T-helper 2 cell treated with Interferon-gamma antibody and Interleukin-4, amounts not matched to agents 100 ng/mL and 5 ng/mL, for 36 hours (primary cell): ENCODE measurements around the gene TRIM26. TPM values are rescaled to one million over a fixed set of nuclear protein-coding genes. Genes with fewer than 3 reads are reported as not detected.

Source experiments
- intact Hi-C: fragments of 100-400 bp; cut with micrococcal nuclease; formaldehyde crosslinking; loops from one replicate; pipeline ENCODE4 v1.15.1; 2023
- total RNA-seq: library from RNA; stranded (reverse); gene quantifications from 2 replicates; pipeline ENCODE4 v1.2.3, GENCODE V29; 2022

Gene TRIM26
- total RNA-seq, 1 donor from 2014 or later: 70.8 TPM

DNA sequence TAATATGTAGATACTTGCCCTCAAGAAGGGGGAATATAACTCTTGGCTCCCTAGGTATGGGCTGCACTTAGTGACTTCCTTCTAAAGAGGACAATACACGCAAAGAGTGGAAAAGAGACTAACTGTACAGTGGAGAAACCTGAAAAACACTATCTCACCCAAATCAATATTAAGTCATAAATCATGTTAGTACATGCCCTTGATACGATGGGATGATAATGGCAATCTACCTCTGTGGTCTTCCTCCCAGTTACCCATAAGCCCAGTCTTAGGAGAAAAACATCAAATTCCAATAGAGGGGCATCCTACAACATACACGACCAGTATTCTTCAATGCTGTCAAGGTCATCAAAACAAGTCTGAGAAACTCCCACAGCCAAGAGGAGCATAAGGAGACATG lies 1.3 kb downstream of the TRIM26 start:
- intact Hi-C loops: loop anchor here (5.0 to 10.0 kb wide), 3 partner anchors 110 to 530 kb away; partner anchors contain the start of genes FLOT1, HLA-A and IER3

GRCh38 chr6:30211306-30211705 lies 1.9 kb downstream of the TRIM26 start:
- intact Hi-C loops: loop anchor here (5.0 to 10.0 kb wide), 3 partner anchors 109 to 531 kb away; partner anchors contain the start of genes FLOT1, HLA-A and IER3

GRCh38 chr6:30207619-30208295 lies 5.4 kb downstream of the TRIM26 start:
- intact Hi-C loops: no loop called here

DNA sequence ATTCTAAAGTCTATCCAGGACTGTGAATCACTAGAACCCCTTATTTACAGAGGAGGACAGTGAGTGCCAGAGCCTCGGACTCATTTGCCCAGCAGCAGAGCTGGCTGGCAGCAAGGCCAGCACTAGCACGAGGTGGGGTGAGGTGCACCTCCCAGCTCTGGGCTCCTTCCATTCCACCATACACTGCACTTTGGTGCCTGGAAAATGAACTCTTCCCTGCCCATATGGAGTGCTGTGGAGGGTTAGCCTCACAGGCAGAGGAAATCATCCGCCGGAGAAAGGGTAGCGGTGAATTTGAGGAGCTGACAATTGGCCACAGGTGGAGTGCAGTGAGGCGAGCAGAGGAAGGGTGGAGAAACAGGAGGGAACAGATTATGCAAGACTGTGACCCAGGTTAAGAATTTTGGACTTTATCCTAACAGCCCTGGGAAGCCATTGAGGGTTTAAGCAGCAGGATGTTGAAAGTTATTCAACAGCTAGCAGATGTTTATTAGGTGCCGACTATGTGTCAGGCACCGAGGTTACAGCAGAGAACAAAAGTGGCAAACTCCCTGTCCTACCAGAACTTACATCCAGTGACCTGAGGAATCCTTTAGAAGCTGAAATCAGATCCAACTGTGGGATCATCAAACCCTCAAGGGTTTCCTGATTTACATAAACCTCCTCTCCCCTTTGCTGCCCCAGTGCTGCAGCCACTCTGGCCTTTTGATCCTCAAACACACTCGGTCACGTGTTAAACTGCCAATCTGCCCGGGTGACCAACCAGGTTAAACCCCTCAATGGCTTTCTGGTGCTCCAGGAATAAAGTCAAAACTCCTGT lies 6.2 kb downstream of the TRIM26 start:
- intact Hi-C loops: no loop called here

GRCh38 chr6:30206152-30206551 lies 7.1 kb downstream of the TRIM26 start:
- intact Hi-C loops: no loop called here

DNA sequence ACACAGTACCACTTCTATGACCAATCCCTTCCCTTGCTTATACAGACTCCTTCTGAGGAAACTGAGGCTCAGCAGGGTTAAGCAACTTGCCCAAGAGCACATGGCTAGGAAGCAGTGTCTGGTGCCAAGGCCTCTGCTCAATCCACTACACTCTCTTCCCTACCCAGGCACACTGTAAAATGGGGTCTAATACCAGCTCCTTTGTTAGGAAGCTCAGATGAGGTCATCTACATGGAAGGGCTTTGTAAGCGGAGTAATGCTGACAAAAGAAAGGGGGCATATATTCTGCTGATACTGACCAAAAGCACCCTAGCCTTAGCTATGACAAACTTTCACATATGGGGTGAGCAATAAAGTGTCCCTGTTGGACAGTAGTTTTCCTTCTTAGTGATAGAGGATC lies 9.1 kb downstream of the TRIM26 start:
- intact Hi-C loops: no loop called here

DNA sequence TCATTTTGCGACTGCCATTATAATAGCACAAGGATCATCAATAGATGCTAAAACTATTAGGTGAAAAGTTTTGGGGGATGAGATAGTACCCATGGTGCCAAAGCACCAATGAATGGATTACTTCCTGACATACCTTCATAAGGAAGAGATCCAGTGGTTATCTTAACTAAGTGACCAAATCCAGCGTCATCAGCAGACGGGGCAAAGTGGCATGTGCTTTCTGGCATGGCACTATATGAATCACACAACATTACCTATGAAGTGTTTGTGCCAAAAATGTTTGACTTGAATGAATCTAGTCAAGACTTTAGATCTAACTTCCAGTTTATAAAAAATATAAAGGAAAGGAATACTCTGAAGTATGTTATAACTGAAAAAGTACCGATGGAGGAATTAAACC lies 10.8 kb downstream of the TRIM26 start:
- intact Hi-C loops: no loop called here

GRCh38 chr6:30200551-30201281 lies 12.5 kb downstream of the TRIM26 start:
- intact Hi-C loops: no loop called here

- intact Hi-C loops: no loop called here
These were observed 14.8 kb downstream of the TRIM26 start for GRCh38 chr6:30198166-30199084.

DNA sequence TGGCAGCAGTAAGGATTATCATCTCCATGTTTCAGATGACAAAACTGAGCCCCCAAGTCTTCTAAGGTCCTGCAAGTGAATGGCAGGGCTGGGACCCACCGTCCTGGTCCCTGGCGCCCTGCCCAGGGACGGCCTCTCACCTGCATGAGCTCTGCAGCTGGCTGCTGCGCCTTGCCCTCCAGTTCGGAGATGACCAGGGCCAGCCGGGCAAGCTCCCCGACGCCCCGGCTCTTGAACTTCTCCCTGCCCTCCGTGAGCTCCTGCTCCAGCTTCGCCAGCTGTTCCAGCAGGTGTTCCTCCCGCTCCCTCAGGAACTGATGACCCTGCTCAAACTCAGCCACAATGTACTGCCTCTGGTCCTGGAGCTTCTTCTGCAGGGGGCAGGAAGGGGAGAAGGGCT lies 16.8 kb downstream of the TRIM26 start:
- intact Hi-C loops: no loop called here

DNA sequence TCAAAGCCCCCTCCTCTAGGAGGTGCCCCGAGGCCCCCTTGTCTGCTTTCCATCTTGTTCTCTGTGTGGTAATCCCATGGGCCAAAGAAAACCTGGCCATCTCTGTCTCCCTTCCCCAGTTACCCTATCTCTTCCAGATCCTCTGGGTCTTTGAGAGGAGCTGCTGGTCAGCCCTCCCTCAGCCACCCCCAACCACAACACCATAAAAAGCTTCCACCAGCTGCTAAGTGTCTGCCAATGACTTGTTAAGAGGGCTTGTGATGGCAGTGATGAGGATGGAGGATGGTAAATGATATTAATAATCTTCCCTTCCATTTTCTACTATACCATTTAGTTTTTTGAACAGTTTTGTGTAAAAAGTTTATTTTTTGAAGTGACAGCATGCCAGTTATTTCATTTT lies 17.3 kb downstream of the TRIM26 start:
- intact Hi-C loops: no loop called here

- intact Hi-C loops: no loop called here
These were observed 18.2 kb downstream of the TRIM26 start for GRCh38 chr6:30194797-30195690.

- intact Hi-C loops: no loop called here
These were observed 21.1 kb downstream of the TRIM26 start for GRCh38 chr6:30192076-30192475.

GRCh38 chr6:30188541-30188940 lies 24.7 kb downstream of the TRIM26 start:
- intact Hi-C loops: no loop called here

GRCh38 chr6:30185846-30186484 lies 27.2 kb downstream of the TRIM26 start:
- intact Hi-C loops: no loop called here

DNA sequence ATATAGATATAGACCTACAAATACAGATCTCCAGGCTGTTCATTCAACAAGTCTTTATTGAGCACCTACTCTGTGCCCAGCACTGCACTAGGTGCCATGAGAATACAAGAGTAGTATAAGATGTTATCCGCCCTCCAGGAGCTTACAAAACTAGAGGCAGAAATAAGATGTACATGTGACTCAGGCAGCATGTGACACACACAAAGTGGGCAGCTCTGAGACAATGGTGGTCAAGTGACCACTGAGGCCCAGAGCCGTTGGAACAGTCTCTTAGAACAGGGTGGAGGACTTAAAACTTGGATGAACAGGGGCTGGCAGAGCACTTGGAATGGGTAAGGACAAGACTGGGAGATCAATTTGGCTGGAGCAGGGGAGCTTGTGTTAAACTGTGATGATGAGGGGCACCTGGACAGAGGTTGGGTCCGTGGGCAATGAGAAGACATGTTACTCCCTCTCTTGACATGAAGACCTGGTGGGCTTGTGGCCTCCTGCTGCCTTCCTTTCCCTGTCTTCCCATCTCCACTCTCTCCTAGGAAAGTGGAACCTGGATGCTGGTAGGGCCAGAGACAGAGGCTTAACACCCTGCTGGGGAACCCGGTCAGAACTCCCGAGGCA lies 28.7 kb downstream of the TRIM26 start:
- intact Hi-C loops: no loop called here

DNA sequence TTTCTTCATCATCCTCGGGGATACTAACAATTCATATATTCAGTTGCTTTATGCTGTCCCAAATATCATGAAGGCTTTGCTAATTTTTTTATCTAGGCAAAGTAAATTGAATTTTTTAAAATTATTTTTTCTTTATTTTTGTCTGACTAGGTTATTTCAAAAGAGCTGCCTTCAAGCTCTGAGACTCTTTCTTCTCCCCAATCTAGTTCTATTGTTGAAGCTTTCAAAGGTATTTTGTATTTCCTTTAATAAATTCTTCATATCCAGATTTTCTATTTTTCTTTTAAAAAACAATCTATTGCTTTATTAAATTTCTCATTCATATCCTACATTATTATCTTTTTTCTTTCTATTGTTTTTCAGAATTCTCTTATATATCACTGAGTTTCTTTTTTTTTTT lies 33.1 kb downstream of the TRIM26 start:
- intact Hi-C loops: no loop called here

GRCh38 chr6:30178837-30179236 lies 34.4 kb downstream of the TRIM26 start:
- intact Hi-C loops: no loop called here

DNA sequence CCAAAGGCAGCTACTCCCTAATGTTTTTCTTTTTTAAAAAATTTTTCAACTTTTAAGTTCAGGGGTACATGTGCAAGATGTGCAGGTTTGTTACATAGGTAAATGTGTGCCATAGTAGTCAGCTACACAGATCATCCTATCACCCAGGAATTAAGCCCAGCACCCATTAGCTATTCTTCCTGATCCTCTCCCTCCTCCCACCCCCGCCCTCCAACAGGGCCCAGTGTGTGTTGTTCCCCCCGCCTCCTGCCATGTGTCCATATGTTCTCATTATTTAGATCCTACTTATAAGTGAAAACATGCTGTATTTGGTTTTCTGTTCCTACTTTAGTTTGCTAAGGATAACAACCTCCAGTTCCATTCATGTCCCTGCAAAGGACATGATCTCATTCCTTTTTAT lies 37.4 kb downstream of the TRIM26 start:
- intact Hi-C loops: no loop called here
